PC-3 (cell line): ENCODE results near the gene UMAD1. TPM values are rescaled to one million over a fixed set of nuclear protein-coding genes. Genes with fewer than 3 reads are reported as not detected.

Experiments
- ATAC-seq: fragments of 200-7000 bp; cut with Tn5 transposase; 2 replicates; pipeline ENCODE4 v1.9.1; 2020; ENCODE audit warnings: mild to moderate bottlenecking, moderate library complexity
- BruUV-seq: library from RNA; stranded (reverse); fragments of 400-500 nt; replicated peaks from 2 replicates; lab custom pipeline; 2021; lab: Mats Ljungman, UMichigan
- CTCF ChIA-PET: fragments of 300-600 bp; sonication (Branson Sonifier 250); formaldehyde crosslinking; loops from one replicate; lab custom pipeline; 2022; ENCODE audit warnings: antibody characterized with exemption; lab: Charles Lee
- POLR2A ChIA-PET: fragments of 300-600 bp; sonication (Branson Sonifier 250); formaldehyde crosslinking; loops from one replicate; lab custom pipeline; 2022; ENCODE audit warnings: antibody characterized with exemption; ENCODE audit not compliant: unreplicated experiment; lab: Charles Lee
- DNase-seq: peaks from one replicate; pipeline ENCODE4 v3.0.0-alpha.2; 2015
- H2AFZ ChIP-seq: fragments of 300-600 bp; sonication (generic); 2 replicates; pipeline ENCODE4 v1.6.0; 2016; ENCODE audit warnings: antibody characterized with exemption, low read length
- H3F3A ChIP-seq: fragments of 300-600 bp; sonication (generic); one replicate; pipeline ENCODE4 v1.6.0; 2017; ENCODE audit warnings: antibody characterized with exemption, low read length, control low read depth, mild to moderate bottlenecking; ENCODE audit not compliant: unreplicated experiment
- H3K27ac ChIP-seq: fragments of 300-600 bp; sonication (generic); 2 replicates; pipeline ENCODE4 v1.5.1; 2016; ENCODE audit warnings: mild to moderate bottlenecking, low read length
- H3K27me3 ChIP-seq: fragments of 300-600 bp; sonication (generic); 2 replicates; pipeline ENCODE4 v1.6.1; 2016; ENCODE audit warnings: low read length, mixed read lengths
- H3K36me3 ChIP-seq: fragments of 300-600 bp; sonication (generic); 2 replicates; pipeline ENCODE4 v1.6.1; 2016; ENCODE audit warnings: low read depth, mixed run types, low read length, mixed read lengths
- H3K4me1 ChIP-seq: fragments of 300-600 bp; sonication (generic); 2 replicates; pipeline ENCODE4 v1.5.1; 2016; ENCODE audit warnings: low read length; ENCODE audit not compliant: insufficient read depth
- H3K4me2 ChIP-seq: fragments of 300-600 bp; sonication (generic); 2 replicates; pipeline ENCODE4 v1.6.0; 2016; ENCODE audit warnings: low read length
- H3K4me3 ChIP-seq: fragments of 300-600 bp; sonication (generic); 2 replicates; pipeline ENCODE4 v1.5.1; 2016; ENCODE audit warnings: mild to moderate bottlenecking, low read length, mixed read lengths
- H3K79me2 ChIP-seq: fragments of 300-600 bp; sonication (generic); 2 replicates; pipeline ENCODE4 v1.6.1; 2017; ENCODE audit warnings: low read length, mixed read lengths
- H3K9ac ChIP-seq: fragments of 300-600 bp; sonication (generic); 2 replicates; pipeline ENCODE4 v1.6.0; 2016; ENCODE audit warnings: mild to moderate bottlenecking, low read length
- H3K9me2 ChIP-seq: fragments of 300-600 bp; sonication (generic); replicated peaks from 2 replicates; pipeline ENCODE4 v1.6.1; 2016; ENCODE audit warnings: mixed run types, low read length, mixed read lengths
- H3K9me3 ChIP-seq: fragments of 300-600 bp; sonication (generic); 2 replicates; pipeline ENCODE4 v1.6.1; 2016; ENCODE audit warnings: low read length, mixed read lengths
- H4K20me1 ChIP-seq: fragments of 300-600 bp; sonication (generic); 2 replicates; pipeline ENCODE4 v1.6.1; 2016; ENCODE audit warnings: low read length, mixed read lengths
- CTCF ChIP-seq: fragments of 300-600 bp; sonication (generic); conservative IDR thresholded peaks from 2 replicates; pipeline ENCODE4 v1.5.1; 2017; ENCODE audit warnings: antibody characterized with exemption, low read depth, mild to moderate bottlenecking, low read length
- EZH2 ChIP-seq: fragments of 300-600 bp; sonication (generic); IDR thresholded peaks from one replicate; pipeline ENCODE4 v1.6.1; 2017; ENCODE audit warnings: antibody characterized with exemption, mild to moderate bottlenecking, low read length; ENCODE audit not compliant: unreplicated experiment
- EZH2phosphoT487 ChIP-seq: fragments of 300-600 bp; sonication (generic); IDR thresholded peaks from 2 replicates; pipeline ENCODE4 v1.6.1; 2018; ENCODE audit warnings: mild to moderate bottlenecking, antibody characterized with exemption, low read length, borderline replicate concordance
- intact Hi-C: fragments of 100-400 bp; cut with micrococcal nuclease; formaldehyde crosslinking; loops from 2 replicates; pipeline ENCODE4 v1.9.0; 2023
- total RNA-seq: library from RNA; depleted of rRNA; stranded (reverse); fragments of >200 nt; gene quantifications from 2 replicates; pipeline ENCODE4 v1.2.3, GENCODE V29; 2014

UMAD1 gene
- total RNA-seq, 1 experiment from 2014 or later = 8.9 TPM

GRCh38 chr7:7630626-7631329, 9.8 kb upstream of the UMAD1 start:
- CTCF ChIA-PET = no interaction called here
- TF ChIP-seq EZH2 (no peak), CTCF (no peak), EZH2phosphoT487 (no peak)
- no peak overlapping the region for H3K4me3 ChIP-seq
- no peak overlapping the region for H3K27ac ChIP-seq
- H3K4me1 ChIP-seq = no peaks in the 10 kb centered on the region
- no peaks in the 10 kb centered on the region for H3K79me2 ChIP-seq
- no peak overlapping the region for H3K4me2 ChIP-seq
- no peaks in the 10 kb centered on the region for H4K20me1 ChIP-seq
- POLR2A ChIA-PET = no interaction called here
- H3K9me3 ChIP-seq = no peaks in the 10 kb centered on the region
- H3F3A ChIP-seq = no peaks in the 10 kb centered on the region
- no peaks in the 10 kb centered on the region for H3K36me3 ChIP-seq
- H3K27me3 ChIP-seq = no peaks in the 10 kb centered on the region
- no peak overlapping the region for H2AFZ ChIP-seq
- intact Hi-C loops = no loop called here
- ATAC-seq = no peak
- DNase-seq = no peak
- no TSS peak for BruUV-seq
- no peaks in the 10 kb centered on the region for H3K9me2 ChIP-seq
- no peak overlapping the region for H3K9ac ChIP-seq

GRCh38 chr7:7639421-7639820, 1.1 kb upstream of the UMAD1 start:
- no TSS peak for BruUV-seq
- Histone ChIP-seq H3K4me2 (peak overlapping the region; percentile 88), H3K9ac (peak overlapping the region; percentile 83), H3K36me3 (no peaks in the 10 kb centered on the region), H3K27me3 (no peaks in the 10 kb centered on the region), H3K79me2 (peaks cover 41% of the 10 kb centered on the region), H3F3A (no peaks in the 10 kb centered on the region), H4K20me1 (no peaks in the 10 kb centered on the region), H3K27ac (peak overlapping the region; percentile 22; the same call in 1 of the 2 replicates), H3K4me3 (peak overlapping the region; percentile 83), H2AFZ (peak overlapping the region; percentile 82), H3K4me1 (peaks cover 20% of the 10 kb centered on the region; the same call in 1 of the 2 replicates), H3K9me3 (no peaks in the 10 kb centered on the region), H3K9me2 (no peaks in the 10 kb centered on the region)
- CTCF ChIA-PET = no interaction called here
- POLR2A ChIA-PET = no interaction called here
- intact Hi-C loops = no loop called here
- TF ChIP-seq CTCF (no peak), EZH2 (no peak), EZH2phosphoT487 (no peak)
- ATAC-seq (no peak), DNase-seq (no peak)

- peaks cover 20% of the 10 kb centered on the region; the same call in 1 of the 2 replicates for H3K4me1 ChIP-seq
- peak overlapping the region; percentile 82 for H2AFZ ChIP-seq
- peaks cover 45% of the 10 kb centered on the region for H3K79me2 ChIP-seq
- peak overlapping the region; percentile 88 for H3K4me2 ChIP-seq
- ATAC-seq (no peak), DNase-seq (peak; percentile 22)
- ChIA-PET CTCF (interaction anchor here (0.6 kb wide), 1 partner anchor 550 kb away, joined by 3 read pairs; no protein-coding TSS in a partner anchor), POLR2A (interaction anchor here (0.6 kb wide), 1 partner anchor 544 kb away, joined by 4 read pairs; no protein-coding TSS in a partner anchor)
- TF ChIP-seq CTCF (no peak), EZH2phosphoT487 (no peak), EZH2 (no peak)
- no peaks in the 10 kb centered on the region for H4K20me1 ChIP-seq
- H3F3A ChIP-seq = no peaks in the 10 kb centered on the region
- H3K4me3 ChIP-seq = peak overlapping the region; percentile 83
- no peaks in the 10 kb centered on the region for H3K9me3 ChIP-seq
- TSS peak; percentile 71 for BruUV-seq
- peak overlapping the region; percentile 22 for H3K27ac ChIP-seq
- no peaks in the 10 kb centered on the region for H3K36me3 ChIP-seq
- peak overlapping the region; percentile 83 for H3K9ac ChIP-seq
- no peaks in the 10 kb centered on the region for H3K27me3 ChIP-seq
- H3K9me2 ChIP-seq = no peaks in the 10 kb centered on the region
- intact Hi-C loops = loop anchor here (2.0 to 5.0 kb wide), 6 partner anchors 41 to 357 kb away; partner anchors contain the start of genes GLCCI1 and MIOS
These were observed 718 bp upstream of the UMAD1 start for GRCh38 chr7:7639847-7640220.
